Colonic mucosa (tissue), 4 donors: ENCODE data around the gene WDR19. TPM values are rescaled to one million over a fixed set of nuclear protein-coding genes. Genes with fewer than 3 reads are reported as not detected.
"Not testable (repeated sequence)": the region's sequence is repeated elsewhere in the genome, so short reads cannot be mapped to it uniquely, and the experiment has no call there.

Experiments
- DNase-seq: peaks from one replicate; pipeline ENCODE4 v3.0.0-alpha.2; 2020
- H3K27ac ChIP-seq: fragments of 200-600 bp; one replicate; pipeline ENCODE4 v1.8.0; 2021
- H3K27me3 ChIP-seq: fragments of 200-600 bp; one replicate; pipeline ENCODE4 v1.8.0; 2021
- H3K36me3 ChIP-seq: fragments of 200-600 bp; one replicate; pipeline ENCODE4 v1.8.0; 2021
- H3K4me1 ChIP-seq: fragments of 200-600 bp; one replicate; pipeline ENCODE4 v1.8.0; 2021; ENCODE audit warnings: mild to moderate bottlenecking
- H3K4me3 ChIP-seq: fragments of 200-600 bp; one replicate; pipeline ENCODE4 v1.8.0; 2021
- H3K9ac ChIP-seq, 2 donors: one replicate each; pipeline ENCODE4 v1.7.0; 2013; ENCODE audit warnings: control low read depth in 2 of 2, low read depth in 2 of 2, low read length in 2 of 2
- H3K9me3 ChIP-seq: fragments of 200-600 bp; one replicate; pipeline ENCODE4 v1.8.0; 2021
- CTCF ChIP-seq: fragments of 200-600 bp; IDR thresholded peaks from one replicate; pipeline ENCODE4 v1.8.0; 2022; ENCODE audit warnings: antibody characterized with exemption, mild to moderate bottlenecking
- intact Hi-C: fragments of 100-400 bp; cut with DNase I; formaldehyde crosslinking; loops from one replicate; pipeline ENCODE4 v1.14.1; 2022
- total RNA-seq, 2 donors: library from RNA; stranded (reverse); fragmentation: NEBNext Ultra II Directional in 1 of 2; extraction: Animal tissue kit (Norgen Biotek cat#: 25700) in 1 of 2; gene quantifications; one replicate each; pipeline ENCODE4 v1.2.1, GENCODE V29; 2021
- donor health status: healthy.
- donor health status: DM: no; HTN: no; CAD: no.
- donor health status: DM: no; HTN: no; CAD: no.

WDR19 gene
- 10 to 100 TPM in 1 of 2 donors, 1 to 10 TPM in 1; 8.1 to 11.7 TPM for total RNA-seq

- no peaks in the 10 kb centered on the region for H3K27me3 ChIP-seq
- DNase-seq, result peak; percentile 99
- intact Hi-C loops, result no loop called here
- no peaks in the 10 kb centered on the region for H3K36me3 ChIP-seq
- no peaks in the 10 kb centered on the region for H3K9me3 ChIP-seq
- H3K4me1 ChIP-seq, result peaks cover 4% of the 10 kb centered on the region
- H3K9ac ChIP-seq, result peak within 1 kb of the TSS; percentile 66 to 77
- peak within 1 kb of the TSS; percentile 51 for H3K27ac ChIP-seq
- peak; percentile 22 for TF ChIP-seq CTCF
- peak within 1 kb of the TSS; percentile 67 for H3K4me3 ChIP-seq
Observed at GRCh38 chr4:39181905-39182638, at the start of gene WDR19. TSS of gene WDR19 (plus strand) at chr4:39182529. CDS start at chr4:39182558, 29 bp downstream.

- H3K4me3 ChIP-seq, result no peak overlapping the region
- intact Hi-C loops, result no loop called here
- H3K27ac ChIP-seq, result no peak overlapping the region
- no peak for TF ChIP-seq CTCF
- H3K9me3 ChIP-seq, result no peaks in the 10 kb centered on the region
- no peaks in the 10 kb centered on the region for H3K36me3 ChIP-seq
- H3K27me3 ChIP-seq, result no peaks in the 10 kb centered on the region
- H3K9ac ChIP-seq, result no peak overlapping the region
- DNase-seq, result no peak
- H3K4me1 ChIP-seq, result no peaks in the 10 kb centered on the region
Observed at GRCh38 chr4:39133623-39134022, 48.7 kb upstream of the WDR19 start.

- Histone ChIP-seq H3K36me3 (no peaks in the 10 kb centered on the region), H3K4me3 (no peak overlapping the region), H3K27ac (no peak overlapping the region), H3K9ac (no peak overlapping the region), H3K4me1 (no peaks in the 10 kb centered on the region), H3K9me3 (no peaks in the 10 kb centered on the region), H3K27me3 (no peaks in the 10 kb centered on the region)
- intact Hi-C loops, result loop anchor here (5.0 kb wide), 2 partner anchors 232 to 377 kb away; no protein-coding TSS in a partner anchor
- no peak for TF ChIP-seq CTCF
- no peak for DNase-seq
Observed at GRCh38 chr4:39134683-39135306, 47.5 kb upstream of the WDR19 start.

- DNase-seq, H3K9me3 ChIP-seq, H3K4me3 ChIP-seq, H3K27me3 ChIP-seq, H3K27ac ChIP-seq, H3K9ac ChIP-seq, H3K36me3 ChIP-seq, H3K4me1 ChIP-seq: not testable (repeated sequence)
- intact Hi-C loops, result loop anchor here (5.0 kb wide), 2 partner anchors 236 to 381 kb away; no protein-coding TSS in a partner anchor
Observed at GRCh38 chr4:39138227-39138626, 44.1 kb upstream of the WDR19 start.

GRCh38 chr4:39146211-39146610 lies 36.1 kb upstream of the WDR19 start:
- H3K9me3 ChIP-seq, result no peaks in the 10 kb centered on the region
- H3K9ac ChIP-seq, result no peak overlapping the region
- H3K4me1 ChIP-seq, result no peaks in the 10 kb centered on the region
- H3K36me3 ChIP-seq, result no peaks in the 10 kb centered on the region
- no peak overlapping the region for H3K4me3 ChIP-seq
- no peak for DNase-seq
- H3K27ac ChIP-seq, result no peak overlapping the region
- no peak for TF ChIP-seq CTCF
- intact Hi-C loops, result no loop called here
- no peaks in the 10 kb centered on the region for H3K27me3 ChIP-seq

- Histone ChIP-seq H3K27ac (no peak overlapping the region), H3K9me3 (no peaks in the 10 kb centered on the region), H3K36me3 (no peaks in the 10 kb centered on the region), H3K4me3 (no peak overlapping the region), H3K27me3 (no peaks in the 10 kb centered on the region), H3K4me1 (no peaks in the 10 kb centered on the region), H3K9ac (no peak overlapping the region)
- DNase-seq, result no peak
- intact Hi-C loops, result no loop called here
- no peak for TF ChIP-seq CTCF
Observed at GRCh38 chr4:39154009-39154408, 28.3 kb upstream of the WDR19 start.
